ES-I3 (cell line): ENCODE data around the gene S100A7A.
"Not testable (repeated sequence)": the region's sequence is repeated elsewhere in the genome, so short reads cannot be mapped to it uniquely, and the experiment has no call there.

Experiments
- H3K36me3 ChIP-seq: 2 replicates; pipeline ENCODE4 v1.6.1; 2013; ENCODE audit warnings: mild to moderate bottlenecking, low read length, control low read depth, moderate library complexity; ENCODE audit not compliant: insufficient read depth
- H3K4me1 ChIP-seq: 2 replicates; pipeline ENCODE4 v1.6.1; 2013; ENCODE audit warnings: mild to moderate bottlenecking, control low read depth, low read length; ENCODE audit not compliant: insufficient read depth
- H3K9ac ChIP-seq: 2 replicates; pipeline ENCODE4 v1.6.1; 2013; ENCODE audit warnings: low read depth, mild to moderate bottlenecking, low read length, moderate library complexity
- H3K9me3 ChIP-seq: 2 replicates; pipeline ENCODE4 v1.6.1; 2013; ENCODE audit warnings: mild to moderate bottlenecking, low read length, moderate library complexity; ENCODE audit not compliant: control insufficient read depth, insufficient read depth

S100A7A gene

GRCh38 chr1:153401461-153401860, 14.9 kb upstream of the S100A7A start:
- no peaks in the 10 kb centered on the region for H3K9me3 ChIP-seq
- no peaks in the 10 kb centered on the region for H3K4me1 ChIP-seq
- no peak overlapping the region for H3K9ac ChIP-seq
- H3K36me3 ChIP-seq, result no peaks in the 10 kb centered on the region

DNA sequence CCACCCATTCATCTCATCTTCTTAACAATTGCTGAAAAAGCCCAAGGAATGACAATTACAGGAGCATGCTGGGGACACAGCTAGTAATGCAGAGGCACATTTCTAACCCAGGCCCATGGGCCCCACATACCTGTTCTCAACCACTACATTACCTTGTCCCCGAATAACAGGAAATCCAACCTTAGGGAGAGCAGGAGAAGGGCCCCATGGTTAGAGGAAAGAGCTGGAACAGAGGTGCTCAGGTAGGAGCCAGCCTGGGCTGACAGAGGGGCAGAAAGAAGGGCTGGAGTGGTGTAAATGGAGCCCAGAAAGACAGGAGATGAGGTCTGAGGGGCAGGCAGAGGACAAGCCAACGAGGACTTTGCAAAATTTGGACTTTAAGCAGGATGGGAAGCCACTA, 14.1 kb upstream of the S100A7A start:
- Histone ChIP-seq H3K36me3 (no peaks in the 10 kb centered on the region), H3K4me1 (no peaks in the 10 kb centered on the region), H3K9me3 (no peaks in the 10 kb centered on the region), H3K9ac (no peak overlapping the region)

DNA sequence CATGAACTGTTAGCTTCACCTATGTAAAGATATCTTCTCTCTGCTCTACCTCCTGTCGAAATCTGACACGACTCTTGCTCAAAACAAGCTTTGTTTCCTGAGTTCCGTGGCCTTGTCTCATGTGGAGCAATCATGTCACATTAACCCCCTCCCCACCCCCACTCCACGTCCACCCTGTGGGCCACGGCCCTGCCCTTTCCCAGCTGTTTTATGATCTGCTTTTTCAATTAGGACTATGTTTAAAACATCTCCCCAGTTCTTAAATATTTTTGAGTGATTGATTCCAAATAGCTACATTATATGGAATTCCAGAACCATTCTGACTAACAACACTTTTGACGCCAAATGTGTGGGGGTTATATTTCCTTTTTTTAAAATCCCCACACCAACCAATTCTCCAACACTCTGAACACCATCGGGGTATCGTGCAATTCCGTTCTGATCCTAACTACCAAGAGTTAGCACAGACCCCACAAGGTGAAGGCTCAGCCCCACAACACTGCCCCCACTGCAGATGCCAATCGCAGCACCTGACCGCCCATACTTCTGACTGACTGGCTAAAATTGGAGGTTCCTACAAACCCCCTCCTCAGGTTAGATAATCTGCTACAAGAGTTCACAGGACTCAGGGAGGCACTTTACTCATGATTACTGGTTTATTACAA, 12.8 kb upstream of the S100A7A start:
- H3K36me3 ChIP-seq, result no peaks in the 10 kb centered on the region
- H3K4me1 ChIP-seq, result no peaks in the 10 kb centered on the region

GRCh38 chr1:153404086-153404635, 12.2 kb upstream of the S100A7A start:
- Histone ChIP-seq H3K4me1 (no peaks in the 10 kb centered on the region), H3K9ac (no peak overlapping the region), H3K36me3 (no peaks in the 10 kb centered on the region), H3K9me3 (no peaks in the 10 kb centered on the region)

More for the DNA sequence above, 12.8 kb upstream of the S100A7A start:
- no peak overlapping the region for H3K9ac ChIP-seq
- H3K9me3 ChIP-seq, result no peaks in the 10 kb centered on the region

GRCh38 chr1:153404768-153405167, 11.6 kb upstream of the S100A7A start:
- H3K36me3 ChIP-seq, result no peaks in the 10 kb centered on the region
- H3K4me1 ChIP-seq, result no peaks in the 10 kb centered on the region
- no peaks in the 10 kb centered on the region for H3K9me3 ChIP-seq
- no peak overlapping the region for H3K9ac ChIP-seq

DNA sequence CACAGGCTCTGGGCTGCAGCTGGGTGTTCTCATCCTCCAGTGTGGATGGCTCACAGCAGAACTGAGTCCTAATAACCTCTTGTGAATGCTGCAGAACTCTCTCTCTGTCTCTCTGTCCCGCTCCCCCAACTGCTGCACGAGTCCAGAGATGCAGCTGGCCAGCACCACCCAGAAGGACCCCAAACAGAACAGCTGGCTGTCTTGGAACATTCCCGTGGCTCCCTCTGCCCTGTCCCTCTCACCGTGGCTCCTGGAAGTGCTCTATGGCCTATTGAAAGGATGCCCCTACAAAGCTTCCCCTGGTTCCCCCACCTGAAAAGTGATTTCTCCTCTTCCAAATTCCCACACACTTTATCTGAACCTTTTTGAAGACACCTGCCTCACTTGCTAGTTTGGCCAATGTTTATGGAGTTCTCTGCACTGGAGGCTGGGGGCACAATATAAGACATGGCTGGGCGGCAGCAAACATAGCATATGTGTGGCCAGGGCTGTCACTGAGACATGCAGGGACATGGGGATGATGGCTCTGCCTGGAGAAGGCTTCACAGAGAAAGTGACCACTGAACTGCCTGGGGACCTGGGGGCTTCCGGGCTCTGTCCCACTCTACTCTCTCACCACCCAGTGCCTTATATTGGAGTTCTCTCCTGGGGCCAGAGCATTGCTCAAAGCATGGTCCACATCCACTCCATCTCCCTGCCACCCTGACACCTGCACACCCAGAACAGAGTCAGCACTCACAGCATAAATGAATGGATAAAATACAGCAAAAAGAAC, 10.3 kb upstream of the S100A7A start:
- H3K4me1 ChIP-seq, H3K9me3 ChIP-seq, H3K9ac ChIP-seq, H3K36me3 ChIP-seq: not testable (repeated sequence)

DNA sequence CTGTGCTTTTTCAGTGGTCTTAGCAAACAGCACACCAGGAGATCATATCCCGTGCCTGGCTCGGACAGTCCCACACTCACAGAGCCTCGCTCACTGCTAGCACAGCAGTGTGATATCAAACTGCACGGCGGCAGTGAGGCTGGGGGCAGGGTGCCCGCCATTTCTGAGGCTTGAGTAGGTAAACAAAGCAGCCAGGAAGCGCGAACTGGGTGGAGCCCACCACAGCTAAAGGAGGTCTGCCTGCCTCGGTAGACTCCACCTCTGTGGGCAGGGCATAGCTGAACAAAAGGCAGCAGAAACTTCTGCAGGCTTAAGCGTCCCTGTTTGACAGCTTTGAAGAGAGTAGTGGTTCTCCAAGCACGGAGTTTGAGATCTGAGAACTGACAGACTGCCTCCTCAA, 9.0 kb upstream of the S100A7A start:
- H3K4me1 ChIP-seq, H3K9ac ChIP-seq, H3K36me3 ChIP-seq, H3K9me3 ChIP-seq: not testable (repeated sequence)

DNA sequence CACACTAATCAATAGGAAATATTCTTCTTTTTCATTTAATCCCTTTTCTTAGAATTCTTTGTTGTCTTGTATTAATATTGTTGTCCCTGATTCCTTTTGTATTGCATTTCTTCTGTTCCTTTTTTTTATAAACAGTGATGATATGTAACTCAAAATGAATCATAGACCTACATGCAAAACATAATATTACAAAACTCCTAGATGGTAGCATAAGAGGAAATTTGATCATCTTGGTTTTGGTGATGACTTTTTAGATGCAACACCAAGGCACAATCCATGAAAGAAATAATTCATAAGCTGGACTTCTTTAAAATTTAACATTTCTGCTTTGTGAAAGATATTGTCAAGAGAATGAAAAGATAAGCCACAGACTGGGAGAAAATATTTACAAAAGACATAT, 2.4 kb upstream of the S100A7A start:
- H3K9ac ChIP-seq, H3K9me3 ChIP-seq, H3K4me1 ChIP-seq, H3K36me3 ChIP-seq: not testable (repeated sequence)

DNA sequence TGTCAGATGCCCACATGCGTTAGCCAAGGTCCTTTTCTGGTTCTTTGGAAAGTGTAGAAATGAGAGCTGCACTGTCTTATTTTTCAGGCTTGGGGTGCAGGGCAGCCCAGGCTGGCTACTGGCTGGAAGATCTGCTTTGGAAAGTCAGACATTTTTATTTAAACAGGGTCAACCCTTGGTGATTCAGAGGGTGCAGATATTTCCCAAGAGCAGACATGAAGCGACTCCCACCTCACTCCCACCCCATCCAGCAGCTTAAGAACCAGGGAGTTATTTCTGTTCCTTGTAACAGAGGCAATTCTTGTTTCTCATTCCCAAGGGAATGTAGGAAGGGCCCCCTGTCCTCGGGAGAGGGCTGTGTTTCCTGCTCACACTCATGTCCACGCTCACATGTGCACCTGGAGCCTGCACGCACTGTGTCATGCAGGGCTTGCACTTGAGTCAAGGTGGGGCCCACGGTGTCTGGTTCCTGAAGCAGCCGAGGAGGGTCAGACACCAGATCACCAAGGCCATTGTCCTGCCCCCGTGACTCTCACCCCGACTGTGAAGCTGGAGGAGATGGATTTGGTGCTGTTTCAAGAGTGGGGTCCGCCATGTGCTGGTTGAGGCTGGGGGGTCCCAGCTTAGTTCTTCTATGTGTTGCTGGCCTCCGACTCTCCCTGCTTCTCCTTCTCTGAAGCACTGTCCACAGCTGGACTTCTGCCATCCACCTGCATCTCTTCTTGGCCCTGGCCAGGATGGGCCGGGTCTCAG, 992 bp downstream of the S100A7A start:
- H3K36me3 ChIP-seq, result no peaks in the 10 kb centered on the region
- no peak overlapping the region for H3K9ac ChIP-seq

DNA sequence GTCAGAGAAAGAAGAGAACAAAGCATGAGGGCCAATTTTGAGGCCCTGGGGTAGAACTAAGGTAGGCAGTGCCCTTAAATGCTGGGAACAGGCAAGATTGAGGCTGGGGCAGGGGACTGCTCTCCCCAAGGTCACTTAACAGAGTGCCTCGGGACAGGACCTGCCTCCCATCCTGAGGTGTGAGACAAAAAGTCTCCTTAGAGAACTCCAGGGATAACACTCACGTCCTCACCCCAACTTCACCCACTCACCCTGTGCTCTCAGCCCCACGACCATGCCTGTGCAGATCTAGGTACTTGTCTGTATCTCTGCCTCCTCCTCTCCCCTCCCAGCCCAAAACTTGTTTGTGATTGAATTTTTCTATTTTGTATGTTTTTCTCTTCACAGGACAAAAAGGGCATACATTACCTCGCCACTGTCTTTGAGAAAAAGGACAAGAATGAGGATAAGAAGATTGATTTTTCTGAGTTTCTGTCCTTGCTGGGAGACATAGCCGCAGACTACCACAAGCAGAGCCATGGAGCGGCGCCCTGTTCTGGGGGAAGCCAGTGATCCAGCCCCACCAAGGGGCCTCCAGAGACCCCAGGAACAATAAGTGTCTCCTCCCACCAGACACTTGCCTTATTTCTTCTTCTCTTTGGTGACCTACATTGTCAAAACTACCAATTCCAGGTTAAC, 2.6 kb downstream of the S100A7A start:
- not testable (repeated sequence) for H3K9ac ChIP-seq, H3K36me3 ChIP-seq, H3K9me3 ChIP-seq, H3K4me1 ChIP-seq

More for the DNA sequence above, 992 bp downstream of the S100A7A start:
- Histone ChIP-seq H3K4me1 (no peaks in the 10 kb centered on the region), H3K9me3 (no peaks in the 10 kb centered on the region)

DNA sequence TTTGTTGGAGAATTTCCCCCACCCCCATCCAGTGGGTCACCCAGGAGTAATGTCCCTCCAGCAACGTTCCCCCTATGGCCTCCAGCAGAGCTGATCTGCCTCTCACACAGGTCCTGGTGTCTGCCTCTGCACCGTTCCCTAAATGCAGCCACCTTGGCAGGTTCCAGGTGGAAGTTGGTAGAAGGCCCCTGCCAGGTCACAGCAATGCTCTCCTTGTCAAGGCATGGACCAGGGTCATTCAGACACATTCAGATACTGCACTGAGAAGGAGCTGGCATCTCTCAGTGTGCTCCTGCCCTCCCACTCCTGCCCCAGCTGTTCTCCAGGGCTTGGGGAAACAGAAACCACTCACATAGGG, 3.1 kb downstream of the S100A7A start:
- not testable (repeated sequence) for H3K4me1 ChIP-seq, H3K9me3 ChIP-seq, H3K36me3 ChIP-seq, H3K9ac ChIP-seq

DNA sequence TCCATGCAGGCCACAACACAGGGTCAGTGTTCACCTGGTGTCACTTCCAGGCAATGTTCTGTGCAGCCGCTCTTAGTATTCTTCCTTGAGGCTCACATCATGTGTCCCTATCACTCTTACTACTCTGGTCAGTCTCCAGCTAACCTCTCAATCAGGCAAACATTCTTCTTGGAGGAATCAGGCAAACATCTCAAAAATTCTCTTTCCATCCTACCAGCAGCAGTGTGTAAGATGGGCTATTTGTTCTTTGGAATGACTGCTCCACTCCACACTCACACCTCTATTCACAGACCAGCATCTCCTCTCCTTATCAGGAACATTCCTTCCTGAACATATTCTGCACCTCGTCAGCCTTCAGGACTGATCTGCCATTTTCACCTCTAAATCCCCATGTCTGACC, 4.0 kb downstream of the S100A7A start:
- H3K9ac ChIP-seq, result no peak overlapping the region
- H3K4me1 ChIP-seq, result no peaks in the 10 kb centered on the region
- no peaks in the 10 kb centered on the region for H3K9me3 ChIP-seq
- H3K36me3 ChIP-seq, result no peaks in the 10 kb centered on the region

GRCh38 chr1:153422450-153423068, 6.2 kb downstream of the S100A7A start:
- Histone ChIP-seq H3K9ac (no peak overlapping the region), H3K9me3 (no peaks in the 10 kb centered on the region), H3K4me1 (no peaks in the 10 kb centered on the region), H3K36me3 (no peaks in the 10 kb centered on the region)

DNA sequence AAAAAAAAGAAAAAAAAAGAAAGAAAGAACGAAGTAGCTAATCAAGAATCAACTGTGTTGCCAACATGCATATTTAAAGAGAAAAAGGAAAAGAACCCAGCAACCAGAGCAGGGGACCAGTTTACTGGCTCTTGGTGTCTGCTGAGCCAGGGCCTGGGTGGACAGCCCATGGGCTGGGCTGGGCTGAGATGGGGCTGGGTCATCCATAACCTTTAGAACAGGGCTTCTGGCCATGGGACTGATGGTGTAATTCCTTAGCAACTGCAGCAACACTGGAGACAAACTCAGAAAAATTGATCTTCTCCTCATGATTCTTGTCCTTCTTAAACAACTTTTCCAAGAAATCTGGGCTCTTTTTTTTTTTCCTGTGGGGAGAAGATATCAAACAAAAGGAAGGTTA, 10.5 kb downstream of the S100A7A start:
- no peaks in the 10 kb centered on the region for H3K4me1 ChIP-seq
- H3K36me3 ChIP-seq, result no peaks in the 10 kb centered on the region
- no peaks in the 10 kb centered on the region for H3K9me3 ChIP-seq
- H3K9ac ChIP-seq, result no peak overlapping the region
